ENCODE measurements around the gene CHAF1B.

GRCh38 chr21:36411301-36411700 is 26.1 kb downstream of the CHAF1B start:
- TF ChIP-seq GATA2 (IDR thresholded peaks at IDR 0.05; ENCODE audit: low read depth, low read length), result no peak
- TF ChIP-seq GATA3 (IDR thresholded peaks at IDR 0.05; ENCODE audit: low read depth, low read length), result no peak
